OCI-LY1 (cell line): ENCODE results near the gene HOXD3.

Experiments used
- H2AFZ ChIP-seq: fragments of 200-600 bp; sonication (generic), shearing (Covaris generic); 2 replicates; pipeline ENCODE4 v1.6.0; 2014; ENCODE audit warnings: antibody characterized with exemption, mild to moderate bottlenecking, low read length
- H3F3A ChIP-seq: fragments of 200-600 bp; sonication (generic), shearing (Covaris generic); 2 replicates; pipeline ENCODE4 v1.6.0; 2014; ENCODE audit warnings: mild to moderate bottlenecking, antibody characterized with exemption, low read length, moderate library complexity; ENCODE audit not compliant: insufficient read depth
- H3K27ac ChIP-seq: fragments of 200-600 bp; sonication (generic); 2 replicates; pipeline ENCODE4 v1.5.1; 2014; ENCODE audit warnings: low read length, mixed run types, mild to moderate bottlenecking, low read depth; ENCODE audit not compliant: poor library complexity, severe bottlenecking
- H3K27me3 ChIP-seq: fragments of 200-600 bp; sonication (generic); 2 replicates; pipeline ENCODE4 v1.6.0; 2014; ENCODE audit warnings: antibody characterized with exemption, mild to moderate bottlenecking, low read length, moderate library complexity; ENCODE audit not compliant: insufficient read depth
- H3K36me3 ChIP-seq: fragments of 200-600 bp; sonication (generic); 2 replicates; pipeline ENCODE4 v1.6.1; 2014; ENCODE audit warnings: mild to moderate bottlenecking, antibody characterized with exemption, low read length, moderate library complexity, mixed read lengths; ENCODE audit not compliant: insufficient read depth
- H3K4me1 ChIP-seq: fragments of 200-600 bp; sonication (generic); 2 replicates; pipeline ENCODE4 v1.5.1; 2014; ENCODE audit warnings: mild to moderate bottlenecking, low read length, moderate library complexity; ENCODE audit not compliant: insufficient read depth, severe bottlenecking
- H3K4me2 ChIP-seq: fragments of 200-600 bp; sonication (generic), shearing (Covaris generic); 2 replicates; pipeline ENCODE4 v1.6.1; 2014; ENCODE audit warnings: low read length
- H3K4me3 ChIP-seq: fragments of 200-600 bp; sonication (generic); 2 replicates; pipeline ENCODE4 v1.5.1; 2014; ENCODE audit warnings: low read length, low read depth, mild to moderate bottlenecking, mixed read lengths; ENCODE audit not compliant: poor library complexity, severe bottlenecking
- H3K79me2 ChIP-seq: fragments of 200-600 bp; shearing (Covaris generic); 2 replicates; pipeline ENCODE4 v1.6.1; 2016; ENCODE audit warnings: mixed run types, low read length, mixed read lengths; ENCODE audit not compliant: insufficient read depth
- H3K9ac ChIP-seq: fragments of 200-600 bp; sonication (generic), shearing (Covaris generic); 2 replicates; pipeline ENCODE4 v1.6.1; 2014; ENCODE audit warnings: mild to moderate bottlenecking, low read length, mixed read lengths
- H3K9me2 ChIP-seq: fragments of 200-600 bp; sonication (generic), shearing (Covaris generic); 2 replicates; pipeline ENCODE4 v1.6.1; 2014; ENCODE audit warnings: low read depth, mild to moderate bottlenecking, low read length, mixed read lengths
- H3K9me3 ChIP-seq: fragments of 200-600 bp; shearing (Covaris generic); 2 replicates; pipeline ENCODE4 v1.6.1; 2014; ENCODE audit warnings: low read length, mixed read lengths
- H4K20me1 ChIP-seq: fragments of 200-600 bp; sonication (generic), shearing (Covaris generic); 2 replicates; pipeline ENCODE4 v1.6.0; 2016; ENCODE audit warnings: mild to moderate bottlenecking, low read length; ENCODE audit not compliant: insufficient read depth
- EZH2 ChIP-seq: fragments of 200-600 bp; sonication (generic), shearing (Covaris generic); IDR thresholded peaks from 2 replicates; pipeline ENCODE4 v1.8.0; 2017; ENCODE audit warnings: borderline replicate concordance, mixed run types, mild to moderate bottlenecking, antibody characterized with exemption, low read length, moderate library complexity, mixed read lengths
- TF ChIP-seq, protein P1 (sequence below): fragments of 200-600 bp; sonication (generic), shearing (Covaris generic); IDR thresholded peaks from 2 replicates; pipeline ENCODE4 v1.5.1; 2017; ENCODE audit warnings: mild to moderate bottlenecking, antibody characterized with exemption, low read length, moderate library complexity, mixed read lengths

Gene HOXD3

DNA sequence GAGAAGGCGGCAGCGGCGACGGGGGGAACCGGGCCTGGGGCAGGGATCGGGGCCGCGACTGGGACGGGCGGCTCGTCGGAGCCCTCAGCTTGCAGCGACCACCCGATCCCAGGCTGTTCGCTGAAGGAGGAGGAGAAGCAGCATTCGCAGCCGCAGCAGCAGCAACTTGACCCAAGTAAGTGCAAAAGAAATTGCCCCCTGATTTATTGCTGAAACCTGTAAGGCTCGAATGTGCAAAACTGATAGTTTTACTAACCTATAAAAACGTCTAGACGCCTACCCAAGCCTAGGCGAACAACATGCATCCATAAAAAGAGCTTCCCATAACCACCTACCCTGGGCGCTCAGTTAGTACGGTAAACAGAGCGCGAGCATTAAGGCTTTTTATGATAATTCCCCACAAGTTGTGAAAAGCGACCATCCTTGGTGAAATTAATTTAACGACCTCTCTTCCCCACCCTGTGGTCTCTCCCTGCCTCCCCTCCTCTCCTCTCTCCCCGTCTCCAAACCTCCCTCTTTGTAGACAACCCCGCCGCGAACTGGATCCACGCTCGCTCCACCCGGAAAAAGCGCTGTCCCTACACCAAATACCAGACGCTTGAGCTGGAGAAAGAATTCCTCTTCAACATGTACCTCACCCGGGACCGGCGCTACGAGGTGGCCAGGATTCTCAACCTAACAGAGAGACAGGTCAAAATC lies 33.5 kb upstream of the HOXD3 start:
- no peaks in the 10 kb centered on the region for H3K9me3 ChIP-seq
- no peaks in the 10 kb centered on the region for H3K36me3 ChIP-seq
- H3K4me1 ChIP-seq: no peaks in the 10 kb centered on the region
- H2AFZ ChIP-seq: no peak overlapping the region
- H3K9ac ChIP-seq: no peak overlapping the region
- no peaks in the 10 kb centered on the region for H3K9me2 ChIP-seq
- H3K79me2 ChIP-seq: no peaks in the 10 kb centered on the region
- no peak overlapping the region for H3K4me3 ChIP-seq
- TF ChIP-seq, protein P1, sequence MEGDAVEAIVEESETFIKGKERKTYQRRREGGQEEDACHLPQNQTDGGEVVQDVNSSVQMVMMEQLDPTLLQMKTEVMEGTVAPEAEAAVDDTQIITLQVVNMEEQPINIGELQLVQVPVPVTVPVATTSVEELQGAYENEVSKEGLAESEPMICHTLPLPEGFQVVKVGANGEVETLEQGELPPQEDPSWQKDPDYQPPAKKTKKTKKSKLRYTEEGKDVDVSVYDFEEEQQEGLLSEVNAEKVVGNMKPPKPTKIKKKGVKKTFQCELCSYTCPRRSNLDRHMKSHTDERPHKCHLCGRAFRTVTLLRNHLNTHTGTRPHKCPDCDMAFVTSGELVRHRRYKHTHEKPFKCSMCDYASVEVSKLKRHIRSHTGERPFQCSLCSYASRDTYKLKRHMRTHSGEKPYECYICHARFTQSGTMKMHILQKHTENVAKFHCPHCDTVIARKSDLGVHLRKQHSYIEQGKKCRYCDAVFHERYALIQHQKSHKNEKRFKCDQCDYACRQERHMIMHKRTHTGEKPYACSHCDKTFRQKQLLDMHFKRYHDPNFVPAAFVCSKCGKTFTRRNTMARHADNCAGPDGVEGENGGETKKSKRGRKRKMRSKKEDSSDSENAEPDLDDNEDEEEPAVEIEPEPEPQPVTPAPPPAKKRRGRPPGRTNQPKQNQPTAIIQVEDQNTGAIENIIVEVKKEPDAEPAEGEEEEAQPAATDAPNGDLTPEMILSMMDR: no peak
- TF ChIP-seq EZH2: no peak
- H3K27me3 ChIP-seq: no peaks in the 10 kb centered on the region; the same call in none of the 2 replicates
- no peaks in the 10 kb centered on the region for H3F3A ChIP-seq
- no peaks in the 10 kb centered on the region for H4K20me1 ChIP-seq
- no peak overlapping the region for H3K27ac ChIP-seq
- no peak overlapping the region for H3K4me2 ChIP-seq

DNA sequence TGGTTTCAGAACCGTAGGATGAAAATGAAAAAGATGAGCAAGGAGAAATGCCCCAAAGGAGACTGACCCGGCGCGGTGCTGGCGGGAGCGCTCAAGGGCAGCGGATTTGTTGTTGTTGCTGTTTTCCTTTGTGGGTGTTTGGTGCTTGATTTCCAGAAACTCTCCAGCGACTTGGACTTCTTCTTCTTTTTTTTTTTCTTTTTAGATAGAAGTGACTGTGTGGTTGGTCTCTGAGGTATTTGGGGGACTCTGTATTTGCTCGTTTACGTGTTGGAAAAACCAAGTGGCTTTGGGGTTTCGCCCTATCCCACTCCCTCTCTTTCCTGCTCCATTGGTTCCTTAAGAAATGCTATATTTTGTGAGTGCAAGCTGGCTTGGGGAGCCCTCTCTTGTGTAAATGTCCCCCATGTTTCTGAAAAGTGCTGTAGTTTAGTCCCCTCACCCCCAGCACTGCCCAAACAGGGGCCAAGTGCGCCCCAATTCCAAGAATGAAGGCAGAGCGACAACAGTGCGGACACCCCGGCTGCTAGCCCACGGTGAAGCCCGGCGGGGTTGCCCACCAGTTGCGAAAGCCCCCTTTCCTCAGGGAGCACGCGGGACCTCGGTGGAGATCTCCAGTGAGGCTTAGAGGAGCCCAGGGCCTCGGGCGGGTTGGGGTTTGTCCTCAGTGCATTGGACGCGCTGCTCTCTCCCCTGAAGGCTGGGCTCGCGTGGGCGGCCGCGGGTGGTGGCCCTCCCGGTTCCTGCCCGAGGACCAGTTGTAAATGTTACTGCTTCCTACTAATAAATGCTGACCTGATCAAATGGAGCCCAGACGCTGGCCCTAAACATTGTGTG lies 32.8 kb upstream of the HOXD3 start:
- Histone ChIP-seq H3K4me1 (no peaks in the 10 kb centered on the region), H3K4me3 (no peak overlapping the region), H4K20me1 (no peaks in the 10 kb centered on the region), H2AFZ (no peak overlapping the region), H3K9me2 (no peaks in the 10 kb centered on the region), H3F3A (no peaks in the 10 kb centered on the region), H3K9me3 (no peaks in the 10 kb centered on the region), H3K4me2 (no peak overlapping the region), H3K36me3 (no peaks in the 10 kb centered on the region), H3K27me3 (no peaks in the 10 kb centered on the region; the same call in none of the 2 replicates), H3K9ac (no peak overlapping the region), H3K27ac (no peak overlapping the region), H3K79me2 (no peaks in the 10 kb centered on the region)
- TF ChIP-seq, protein P1: no peak
- TF ChIP-seq EZH2: no peak

DNA sequence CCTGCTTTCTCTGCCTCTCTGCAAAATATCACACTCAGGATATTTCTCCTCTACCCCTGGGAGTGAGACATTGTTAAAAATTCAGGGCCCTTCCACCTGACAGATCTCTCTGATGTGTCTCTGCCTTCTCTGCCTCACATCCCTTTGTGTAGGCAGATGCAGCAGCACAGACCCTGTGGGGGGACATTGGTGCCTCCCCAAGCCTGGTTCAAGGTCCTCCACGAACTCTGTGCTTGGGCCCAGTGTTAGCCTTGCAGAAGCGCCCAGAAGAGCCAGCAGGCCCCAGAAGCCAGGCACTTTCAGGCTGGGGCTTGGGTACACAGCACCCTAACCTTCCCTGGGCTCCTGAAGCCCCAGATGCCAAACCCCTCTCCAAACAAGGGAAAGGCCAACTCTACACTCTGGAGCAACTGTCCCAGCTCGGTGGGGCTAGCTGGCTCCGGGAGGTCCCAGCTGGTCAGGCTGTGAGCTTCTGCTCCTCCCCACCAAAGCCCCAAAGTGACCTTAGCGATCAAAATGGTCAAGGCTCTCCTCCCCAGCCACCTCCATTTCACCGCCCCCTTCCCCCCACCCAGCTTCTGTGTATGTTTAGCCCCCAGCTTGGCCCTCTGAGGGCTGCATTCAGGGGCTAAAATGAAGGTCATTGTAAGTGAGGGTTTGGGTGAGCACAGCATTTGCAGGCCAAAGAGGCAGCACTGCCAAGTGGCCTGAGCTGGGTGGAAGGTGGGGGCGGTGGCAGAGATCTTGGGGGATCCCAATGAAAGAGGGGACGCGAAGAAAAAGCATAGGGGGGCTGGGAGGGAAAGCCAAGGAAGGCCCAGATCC lies 31.9 kb upstream of the HOXD3 start:
- no peaks in the 10 kb centered on the region for H3K36me3 ChIP-seq
- no peaks in the 10 kb centered on the region for H3F3A ChIP-seq
- no peak overlapping the region for H2AFZ ChIP-seq
- no peak for TF ChIP-seq EZH2
- TF ChIP-seq, protein P1: no peak
- no peaks in the 10 kb centered on the region for H4K20me1 ChIP-seq
- no peak overlapping the region for H3K4me3 ChIP-seq
- H3K27me3 ChIP-seq: no peaks in the 10 kb centered on the region; the same call in none of the 2 replicates
- no peaks in the 10 kb centered on the region for H3K9me2 ChIP-seq
- H3K27ac ChIP-seq: no peak overlapping the region
- no peaks in the 10 kb centered on the region for H3K4me1 ChIP-seq
- H3K4me2 ChIP-seq: no peak overlapping the region
- H3K9me3 ChIP-seq: no peaks in the 10 kb centered on the region
- no peak overlapping the region for H3K9ac ChIP-seq
- no peaks in the 10 kb centered on the region for H3K79me2 ChIP-seq
